ENCODE data around the gene APOBEC3B.
"Not testable (repeated sequence)": the region's sequence is repeated elsewhere in the genome, so short reads cannot be mapped to it uniquely, and the experiment has no call there.

APOBEC3B gene

GRCh38 chr22:38997518-38997917, 15.4 kb downstream of the APOBEC3B start:
- DNase-seq (ENCODE audit: low spot score), result no peak

GRCh38 chr22:39003165-39003638, 21.1 kb downstream of the APOBEC3B start:
- peak; percentile 79 for DNase-seq (ENCODE audit: low spot score)

GRCh38 chr22:39007177-39007576, 25.0 kb downstream of the APOBEC3B start:
- no peak for DNase-seq (ENCODE audit: low spot score)

DNA sequence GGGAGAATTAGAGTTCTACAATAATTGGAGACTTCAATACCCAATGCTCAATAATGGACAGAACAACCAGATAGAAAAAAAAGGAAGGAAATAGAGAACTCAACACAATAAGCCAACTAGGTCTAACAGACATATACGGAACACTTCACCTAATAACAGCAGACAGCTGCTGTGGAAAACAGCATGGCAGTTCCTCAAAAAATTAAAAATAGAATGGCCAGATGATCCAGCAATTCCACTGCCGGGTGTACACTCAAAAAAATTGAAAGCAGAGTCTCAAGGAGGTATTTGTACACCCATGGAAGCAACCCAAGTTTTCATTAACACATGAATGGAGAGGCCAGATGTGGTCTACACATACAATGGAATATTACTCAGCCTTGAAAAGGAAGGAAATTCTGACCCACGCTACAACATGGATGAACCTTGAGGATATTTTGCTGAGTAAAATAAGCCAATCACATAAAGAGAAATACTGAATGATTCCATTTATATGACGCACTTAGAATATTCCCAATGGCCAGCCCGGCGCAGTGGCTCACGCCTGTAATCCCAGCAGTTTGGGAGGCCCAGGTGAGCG, 26.2 kb downstream of the APOBEC3B start:
- not testable (repeated sequence) for DNase-seq (ENCODE audit: low spot score)

DNA sequence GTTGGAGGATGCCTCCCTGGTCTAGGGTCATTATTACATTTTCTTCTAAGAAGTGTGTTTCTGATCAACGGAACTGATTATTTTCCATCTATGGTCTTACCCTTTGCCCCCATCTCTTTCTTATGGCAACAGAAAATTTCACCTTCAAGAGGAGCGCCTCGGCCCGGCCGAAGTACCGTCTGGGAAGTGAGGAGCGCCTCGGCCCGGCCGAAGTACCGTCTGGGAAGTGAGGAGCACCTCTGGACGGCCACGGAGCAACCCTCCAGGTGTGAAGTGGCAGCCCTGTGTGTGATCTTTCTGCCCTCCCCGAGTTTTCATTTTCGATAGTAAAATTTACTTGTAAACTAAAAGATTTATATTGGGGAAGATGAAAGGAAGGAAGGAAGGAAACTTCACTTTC, 28.8 kb downstream of the APOBEC3B start:
- no peak for DNase-seq (ENCODE audit: low spot score)

- DNase-seq (ENCODE audit: low spot score), result no peak
Measured at GRCh38 chr22:39012533-39013511, 30.7 kb downstream of the APOBEC3B start.

DNA sequence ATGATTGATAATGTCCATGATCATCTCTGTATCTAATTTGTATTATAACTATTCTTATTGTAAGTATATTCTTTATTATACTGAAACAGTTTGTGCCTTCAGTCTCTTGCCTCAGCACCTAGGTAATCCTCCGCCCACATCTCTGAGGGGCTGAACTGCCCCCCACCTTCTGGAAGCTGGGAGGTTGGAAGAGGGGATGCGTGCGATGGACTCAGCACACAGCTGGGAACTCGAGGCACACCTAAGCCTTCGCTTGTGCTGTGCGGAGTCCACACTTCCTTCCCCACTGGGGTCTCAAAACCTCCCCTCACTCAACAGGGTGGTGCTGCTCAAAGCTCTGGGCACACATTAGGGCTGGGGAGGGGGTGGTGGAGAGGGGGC, 31.4 kb downstream of the APOBEC3B start:
- not testable (repeated sequence) for DNase-seq (ENCODE audit: low spot score)

- peak; percentile 57 for DNase-seq (ENCODE audit: low spot score)
Measured at GRCh38 chr22:39013942-39014722, 32.0 kb downstream of the APOBEC3B start, which contains the start of gene APOBEC3C. Gene APOBEC3C (plus strand): TSS chr22:39014257. CDS start chr22:39014363, 106 bp downstream.

DNA sequence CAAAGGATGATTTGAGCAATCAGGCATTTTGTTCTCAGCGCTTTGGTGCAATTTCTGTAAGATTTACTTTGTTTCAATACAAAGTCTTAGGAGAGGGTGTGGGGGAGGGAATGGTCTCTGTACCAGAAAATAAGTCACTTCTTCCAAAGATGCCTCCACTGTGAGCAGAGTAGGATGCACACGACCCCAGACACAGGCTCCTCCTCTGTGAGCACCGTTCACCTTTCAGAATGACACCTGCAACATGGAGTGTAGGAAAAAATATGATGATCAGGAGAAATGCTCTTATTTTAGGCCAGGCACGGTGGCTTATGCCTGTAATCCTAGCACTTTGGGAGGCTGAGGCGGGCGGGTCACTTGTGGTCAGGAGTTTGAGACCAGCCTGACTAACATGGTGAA, 32.6 kb downstream of the APOBEC3B start:
- not testable (repeated sequence) for DNase-seq (ENCODE audit: low spot score)

GRCh38 chr22:39016592-39016991, 34.4 kb downstream of the APOBEC3B start:
- DNase-seq (ENCODE audit: low spot score), result no peak

DNA sequence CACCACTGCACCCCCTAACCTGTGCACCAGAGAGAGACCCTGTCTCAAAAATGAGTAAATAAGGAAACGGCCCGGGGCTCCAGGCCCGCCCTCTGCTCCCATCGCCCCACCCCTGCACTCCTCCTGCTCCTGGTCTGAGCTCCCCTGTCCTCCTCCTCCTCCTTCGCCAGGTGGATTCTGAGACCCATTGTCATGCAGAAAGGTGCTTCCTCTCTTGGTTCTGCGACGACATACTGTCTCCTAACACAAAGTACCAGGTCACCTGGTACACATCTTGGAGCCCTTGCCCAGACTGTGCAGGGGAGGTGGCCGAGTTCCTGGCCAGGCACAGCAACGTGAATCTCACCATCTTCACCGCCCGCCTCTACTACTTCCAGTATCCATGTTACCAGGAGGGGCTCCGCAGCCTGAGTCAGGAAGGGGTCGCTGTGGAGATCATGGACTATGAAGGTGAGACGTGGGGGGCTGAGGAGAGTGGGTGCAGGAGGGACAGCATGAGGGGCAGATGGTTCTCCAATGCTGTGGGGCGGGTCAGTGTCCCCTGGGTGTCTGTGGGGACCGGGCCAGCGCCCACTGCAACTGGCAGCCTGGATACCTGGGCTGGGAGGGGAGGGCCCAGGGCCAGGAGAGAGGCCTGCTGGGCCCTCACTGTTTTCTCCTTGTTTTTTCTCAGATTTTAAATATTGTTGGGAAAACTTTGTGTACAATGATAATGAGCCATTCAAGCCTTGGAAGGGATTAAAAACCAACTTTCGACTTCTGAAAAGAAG, 35.6 kb downstream of the APOBEC3B start:
- no peak for DNase-seq (ENCODE audit: low spot score)

- not testable (repeated sequence) for DNase-seq (ENCODE audit: low spot score)
Measured at GRCh38 chr22:39020021-39020651, 38.0 kb downstream of the APOBEC3B start.

- no peak for DNase-seq (ENCODE audit: low spot score)
Measured at GRCh38 chr22:39021552-39022250, 39.6 kb downstream of the APOBEC3B start.

DNA sequence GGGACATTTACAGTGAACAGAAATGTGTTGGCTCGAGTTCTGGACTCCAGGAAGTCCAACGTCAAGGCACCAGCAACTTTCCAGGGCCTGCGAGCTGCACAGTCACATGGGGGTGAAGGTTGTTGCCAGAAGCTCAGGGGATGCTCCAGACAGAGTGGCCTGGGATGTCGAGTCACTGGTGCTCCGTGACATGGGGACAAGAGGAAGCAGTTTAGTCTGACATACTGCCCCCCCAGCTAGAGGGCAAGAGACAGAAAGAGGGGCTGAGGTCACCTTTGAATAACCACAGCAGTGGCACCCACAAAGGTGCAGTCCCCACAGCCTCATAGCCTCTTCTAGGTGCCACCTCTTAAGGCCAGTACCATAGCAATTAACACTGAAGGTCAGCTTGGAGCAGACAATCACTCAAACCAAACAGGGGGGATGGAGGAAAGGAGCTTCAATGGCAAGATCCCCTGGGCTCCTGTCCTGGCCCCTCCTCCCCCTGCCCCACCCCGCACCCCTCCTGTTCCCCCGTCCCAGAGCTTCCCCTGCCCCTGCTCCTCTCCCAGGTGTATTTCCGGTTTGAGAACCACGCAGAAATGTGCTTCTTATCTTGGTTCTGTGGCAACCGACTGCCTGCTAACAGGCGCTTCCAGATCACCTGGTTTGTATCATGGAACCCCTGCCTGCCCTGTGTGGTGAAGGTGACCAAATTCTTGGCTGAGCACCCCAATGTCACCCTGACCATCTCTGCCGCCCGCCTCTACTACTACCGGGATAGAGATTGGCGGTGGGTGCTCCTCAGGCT, 42.6 kb downstream of the APOBEC3B start:
- no peak for DNase-seq (ENCODE audit: low spot score)

GRCh38 chr22:39026509-39027150, 44.5 kb downstream of the APOBEC3B start:
- no peak for DNase-seq (ENCODE audit: low spot score)

DNA sequence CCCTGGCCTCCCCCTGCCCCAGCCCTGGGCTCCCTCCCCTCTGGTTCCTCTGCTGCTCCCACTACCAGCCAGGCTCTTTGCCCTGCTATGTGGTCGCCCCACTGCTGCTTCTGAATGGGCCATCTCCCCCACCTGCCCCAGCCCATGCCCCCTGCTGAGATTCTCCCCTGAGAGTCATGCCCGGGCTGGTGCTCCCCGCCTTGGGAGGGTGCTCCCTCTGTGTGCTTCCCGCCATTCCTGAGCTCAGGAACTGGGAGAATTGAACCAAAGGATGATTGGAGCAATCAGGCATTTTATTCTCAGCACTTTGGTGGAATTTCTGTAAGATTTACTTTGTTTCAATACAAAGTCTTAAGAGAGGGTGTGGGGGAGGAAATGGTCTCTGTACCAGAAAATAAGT, 45.6 kb downstream of the APOBEC3B start:
- no peak for DNase-seq (ENCODE audit: low spot score)

- no peak for DNase-seq (ENCODE audit: low spot score)
Measured at GRCh38 chr22:39028281-39028680, 46.1 kb downstream of the APOBEC3B start.

GRCh38 chr22:39029227-39029626, 47.1 kb downstream of the APOBEC3B start:
- DNase-seq (ENCODE audit: low spot score), result no peak

- DNase-seq (ENCODE audit: low spot score), result no peak
Measured at GRCh38 chr22:39030705-39031104, 48.6 kb downstream of the APOBEC3B start.
